Heart right ventricle (tissue), 16 donors: ENCODE measurements around the gene NAA10. TPM values are rescaled to one million over a fixed set of nuclear protein-coding genes. Genes with fewer than 3 reads are reported as not detected.

Source experiments
- ATAC-seq, 8 donors: fragments of 200-7000 bp; cut with Tn5 transposase; one replicate each; pipeline ENCODE4 v1.9.1; 2020; ENCODE audit warnings: mild to moderate bottlenecking in 8 of 8, moderate library complexity in 8 of 8, moderate number of reproducible peaks in 1 of 8
- DNase-seq, 2 donors: peaks; one replicate each; pipeline ENCODE4 v3.0.0-alpha.2; 2020
- H3K27ac ChIP-seq, 10 donors: fragments of 200-600 bp; sonication (generic) in 2 of 10; one replicate each; pipeline versions ENCODE4 v1.5.0 to v1.8.0; 2020 to 2022; ENCODE audit warnings: mild to moderate bottlenecking in 3 of 10
- H3K27me3 ChIP-seq, 7 donors: fragments of 200-600 bp; one replicate each; pipeline ENCODE4 v1.8.0; 2021 to 2022; ENCODE audit warnings: mild to moderate bottlenecking in 2 of 7
- H3K36me3 ChIP-seq, 9 donors: fragments of 200-600 bp; sonication (generic) in 1 of 9; one replicate each; pipeline versions ENCODE4 v1.5.0 to v1.8.0; 2020 to 2022; ENCODE audit warnings: mild to moderate bottlenecking in 2 of 9
- H3K4me1 ChIP-seq, 9 donors: fragments of 200-600 bp; sonication (generic) in 1 of 9; one replicate each; pipeline versions ENCODE4 v1.5.0 to v1.8.0; 2020 to 2022; ENCODE audit warnings: mild to moderate bottlenecking in 4 of 9
- H3K4me3 ChIP-seq, 10 donors: fragments of 200-600 bp; sonication (generic) in 2 of 10; one replicate each; pipeline versions ENCODE4 v1.5.0 to v1.8.0; 2020 to 2022; ENCODE audit warnings: mild to moderate bottlenecking in 7 of 10, moderate library complexity in 2 of 10
- H3K9me3 ChIP-seq, 11 donors: fragments of 200-600 bp in 10 of 11; sonication (generic) in 2 of 11; one replicate each; pipeline versions ENCODE4 v1.5.0 to v1.8.0; 2013 to 2022; ENCODE audit warnings: mild to moderate bottlenecking in 2 of 11, control low read depth in 1 of 11, moderate library complexity in 1 of 11
- WGBS, 2 donors: extraction: QIAGEN DNeasy Blood & Tissue Kit; methylation state at CpG; one replicate each; pipeline ENCODE4 v1.1.7; 2013; ENCODE audit warnings: inconsistent platforms in 1 of 2; 5-methylcytosine and 5-hydroxymethylcytosine counted together
- intact Hi-C, 10 donors: fragments of 100-400 bp; cut with DNase I; formaldehyde crosslinking; loops; one replicate each; pipeline versions ENCODE4 v1.11.1 to v1.14.2; 2022
- polyA plus RNA-seq, 2 donors: library from polyadenylated mRNA; stranded (reverse); fragments of 200-250 nt; gene quantifications; one replicate each; pipeline ENCODE4 v1.2.3, GENCODE V29; 2013
- total RNA-seq, 10 donors: library from RNA; stranded (reverse); fragmentation: NEBNext Ultra II Directional in 3 of 10; extraction: Animal tissue kit (Norgen Biotek cat#: 25700) in 3 of 10; gene quantifications; one replicate each; pipeline versions ENCODE4 v1.2.1 to v1.2.4, GENCODE V29; 2021 to 2023
- TF ChIP-seq, protein P1 (sequence below), 9 donors: fragments of 200-600 bp; sonication (generic) in 2 of 9; IDR thresholded peaks; one replicate each; pipeline versions ENCODE4 v1.5.0 to v1.8.0; 2021 to 2022; ENCODE audit warnings: antibody characterized with exemption in 9 of 9, mild to moderate bottlenecking in 5 of 9, moderate library complexity in 1 of 9
- donor health status: Arrhythmogenic right ventricular cardiomyopathy.
- donor health status: ischemic (EF 13 %, LVEDD 7.1; RV severe dilation, severe dysfunction).
- donor health status: healthy with polysubstance abuse.
- donor health status: DM: no; HTN: yes; CAD: no.
- donor health status: DM: no; HTN: no; CAD: no.
- donor health status: ischemic (EF 25% LVEDD 6.9; RV normal size, moderate dysfunction).
- donor health status: ischemic (EF 25% LVEDD 5.7; RV mildly dilated, moderate dysfunction).
- donor health status: healthy.
- donor health status: DM: yes; HTN: yes; CAD: no.
- donor health status: Ischemic cardiomyopathy.
- donor health status: ischemic (EF 35%, LVEDD 5.7; RV mildly dilated, moderate dysfunction).
- donor health status: nonischemic (EF 11% LVEDD 7.7; RV severe dilation, severe dysfunction).
- donor health status: DM: yes; HTN: yes; CAD: no.
- donor health status: PGD.
- donor health status: ischemic (EF 29% LVEDD 5.4; RV normal size, mild dysfunction).
- donor health status: nonischemic (EF 23%, LVEDD 6.1; RV moderate dilation, normal function).

Gene NAA10
- total and polyA plus RNA-seq, 12 donors = 46.9 to 228 (median 62.2) TPM

DNA sequence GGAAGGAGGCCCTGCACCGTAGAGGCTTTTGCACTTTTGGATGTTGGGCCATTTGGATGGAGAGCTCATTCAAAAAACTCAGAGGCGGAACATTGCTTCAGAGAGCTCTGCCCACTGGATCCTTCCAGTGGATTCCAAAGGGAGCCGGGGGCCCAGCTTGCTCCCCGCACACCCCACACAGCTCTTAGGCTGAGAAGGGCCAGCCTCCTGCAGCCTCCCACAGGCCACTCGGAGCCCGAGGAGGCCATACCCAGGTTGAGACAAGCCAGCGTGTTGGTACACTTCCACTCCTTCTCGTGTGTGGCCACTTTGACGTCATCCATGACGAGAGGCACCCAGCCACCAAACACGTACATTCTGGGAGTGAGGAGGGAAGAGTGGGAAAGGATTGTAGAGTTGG, 26.5 kb upstream of the NAA10 start:
- no peak overlapping the region for H3K27ac ChIP-seq
- H3K4me3 ChIP-seq = no peak overlapping the region
- H3K4me1 ChIP-seq = peaks cover 0 to 22% (median 6%) of the 10 kb centered on the region in 9 donors
- no peak for DNase-seq
- TF ChIP-seq, protein P1, sequence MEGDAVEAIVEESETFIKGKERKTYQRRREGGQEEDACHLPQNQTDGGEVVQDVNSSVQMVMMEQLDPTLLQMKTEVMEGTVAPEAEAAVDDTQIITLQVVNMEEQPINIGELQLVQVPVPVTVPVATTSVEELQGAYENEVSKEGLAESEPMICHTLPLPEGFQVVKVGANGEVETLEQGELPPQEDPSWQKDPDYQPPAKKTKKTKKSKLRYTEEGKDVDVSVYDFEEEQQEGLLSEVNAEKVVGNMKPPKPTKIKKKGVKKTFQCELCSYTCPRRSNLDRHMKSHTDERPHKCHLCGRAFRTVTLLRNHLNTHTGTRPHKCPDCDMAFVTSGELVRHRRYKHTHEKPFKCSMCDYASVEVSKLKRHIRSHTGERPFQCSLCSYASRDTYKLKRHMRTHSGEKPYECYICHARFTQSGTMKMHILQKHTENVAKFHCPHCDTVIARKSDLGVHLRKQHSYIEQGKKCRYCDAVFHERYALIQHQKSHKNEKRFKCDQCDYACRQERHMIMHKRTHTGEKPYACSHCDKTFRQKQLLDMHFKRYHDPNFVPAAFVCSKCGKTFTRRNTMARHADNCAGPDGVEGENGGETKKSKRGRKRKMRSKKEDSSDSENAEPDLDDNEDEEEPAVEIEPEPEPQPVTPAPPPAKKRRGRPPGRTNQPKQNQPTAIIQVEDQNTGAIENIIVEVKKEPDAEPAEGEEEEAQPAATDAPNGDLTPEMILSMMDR (IDR thresholded peaks at IDR 0.05) = no peak
- ATAC-seq = no peak
- no peaks in the 10 kb centered on the region for H3K9me3 ChIP-seq
- H3K27me3 ChIP-seq = peaks cover 0 to 13% (median 0%) of the 10 kb centered on the region in 7 donors
- 87 to 88% methylated on average over 9 to 11 of the region's 11 CpGs for WGBS, 2 donors
- intact Hi-C loops = no loop called here
- peaks cover 0 to 83% (median 10%) of the 10 kb centered on the region in 9 donors for H3K36me3 ChIP-seq

DNA sequence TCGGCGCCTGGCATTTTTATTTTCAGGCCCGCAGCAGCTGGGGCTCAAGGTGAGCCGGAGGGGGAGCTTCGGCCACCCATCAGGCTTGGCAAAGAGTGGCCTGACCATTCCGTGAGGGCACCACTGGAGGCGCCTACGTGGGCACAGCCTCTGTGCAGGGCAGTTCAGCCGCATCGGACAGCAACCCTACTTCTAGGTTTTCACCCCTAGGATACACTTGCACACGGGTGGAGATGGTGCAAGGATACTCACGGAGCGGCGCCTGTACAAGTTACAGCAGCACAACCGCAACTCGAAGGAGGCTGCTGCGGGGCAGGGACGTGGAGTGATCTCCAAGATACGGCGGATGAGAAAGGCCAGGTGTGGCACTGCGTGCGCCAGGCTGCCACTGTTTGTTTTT, 25.9 kb upstream of the NAA10 start:
- no peaks in the 10 kb centered on the region for H3K9me3 ChIP-seq
- TF ChIP-seq, protein P1 (IDR thresholded peaks at IDR 0.05) = no peak
- WGBS, 2 donors = 88 to 95% methylated on average over 22 of the region's 22 CpGs
- intact Hi-C loops = no loop called here
- H3K4me3 ChIP-seq = no peak overlapping the region
- H3K36me3 ChIP-seq = peaks cover 0 to 88% (median 10%) of the 10 kb centered on the region in 9 donors
- DNase-seq (no peak), ATAC-seq (no peak)
- H3K27me3 ChIP-seq = peaks cover 0 to 13% (median 0%) of the 10 kb centered on the region in 7 donors
- peaks cover 0 to 17% (median 4%) of the 10 kb centered on the region in 9 donors for H3K4me1 ChIP-seq
- no peak overlapping the region for H3K27ac ChIP-seq

DNA sequence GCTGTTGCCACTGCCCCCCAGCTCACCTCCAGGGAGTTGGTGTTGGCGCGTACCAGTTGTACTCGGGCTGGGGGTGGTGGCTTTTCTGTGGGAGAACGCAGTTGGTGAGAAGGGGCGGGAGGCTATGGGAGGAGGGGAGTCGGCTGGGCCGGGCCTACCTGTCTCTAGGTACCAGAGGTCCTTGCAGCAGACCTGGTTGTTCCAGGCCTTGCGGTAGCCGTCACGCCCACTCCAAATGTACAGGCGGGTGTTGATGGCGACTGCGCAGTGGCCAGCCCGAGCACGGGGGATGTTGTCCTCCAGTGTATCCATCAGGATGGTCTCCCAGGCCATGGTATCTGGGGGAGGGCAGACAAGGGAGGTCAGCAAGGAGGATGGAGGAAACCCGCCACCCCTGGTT, 25.2 kb upstream of the NAA10 start:
- H3K4me3 ChIP-seq = no peak overlapping the region
- peaks cover 0 to 95% (median 10%) of the 10 kb centered on the region in 9 donors for H3K36me3 ChIP-seq
- intact Hi-C loops = no loop called here
- DNase-seq (no peak), ATAC-seq (no peak)
- no peaks in the 10 kb centered on the region for H3K9me3 ChIP-seq
- 96 to 97% methylated on average over 16 of the region's 16 CpGs for WGBS, 2 donors
- H3K27ac ChIP-seq = no peak overlapping the region
- TF ChIP-seq, protein P1 (IDR thresholded peaks at IDR 0.05) = no peak
- peaks cover 0 to 13% (median 0%) of the 10 kb centered on the region in 7 donors for H3K27me3 ChIP-seq
- peaks cover 0 to 9% (median 0%) of the 10 kb centered on the region in 9 donors for H3K4me1 ChIP-seq

DNA sequence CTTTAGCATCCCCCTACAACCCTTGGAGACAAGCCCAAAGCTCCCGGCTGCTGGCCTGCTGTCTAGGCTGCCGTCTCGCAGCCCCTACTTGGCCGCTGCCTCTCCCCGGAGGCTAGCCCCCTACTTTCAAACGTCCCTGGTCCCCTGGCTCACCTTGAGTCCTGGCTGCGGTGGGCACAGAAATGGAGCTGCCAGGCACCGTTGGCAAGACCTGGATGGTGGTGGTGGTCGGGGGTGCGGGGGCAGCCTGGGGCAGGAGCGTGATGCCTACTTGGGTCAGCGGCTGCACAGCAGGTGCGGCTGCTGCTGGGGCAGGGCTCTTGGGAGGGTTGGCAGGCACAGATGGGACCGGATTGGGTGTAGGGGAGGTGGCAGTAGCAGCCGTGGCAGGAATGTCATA, 24.8 kb upstream of the NAA10 start:
- TF ChIP-seq, protein P1 (IDR thresholded peaks at IDR 0.05) = no peak
- DNase-seq = no peak
- H3K27ac ChIP-seq = no peak overlapping the region
- peaks cover 0 to 100% (median 10%) of the 10 kb centered on the region in 9 donors for H3K36me3 ChIP-seq
- no peaks in the 10 kb centered on the region for H3K9me3 ChIP-seq
- H3K4me3 ChIP-seq = no peak overlapping the region
- 90 to 91% methylated on average over 15 of the region's 15 CpGs for WGBS, 2 donors
- intact Hi-C loops = loop anchor here in 2 of 10 donors (10.0 kb wide), 2 partner anchors 195 to 995 kb away; partner anchors contain the start of gene PLXNB3 (in 1 of the 2)
- H3K27me3 ChIP-seq = peaks cover 0 to 13% (median 0%) of the 10 kb centered on the region in 7 donors
- H3K4me1 ChIP-seq = peaks cover 0 to 5% (median 0%) of the 10 kb centered on the region in 9 donors
- no peak for ATAC-seq
